Colonic mucosa (tissue), 4 donors: ENCODE data around the gene ARHGEF10L. TPM values are rescaled to one million over a fixed set of nuclear protein-coding genes. Genes with fewer than 3 reads are reported as not detected.

ENCODE experiments used
- DNase-seq: peaks from one replicate; pipeline ENCODE4 v3.0.0-alpha.2; 2020
- H3K27ac ChIP-seq: fragments of 200-600 bp; one replicate; pipeline ENCODE4 v1.8.0; 2021
- H3K27me3 ChIP-seq: fragments of 200-600 bp; one replicate; pipeline ENCODE4 v1.8.0; 2021
- H3K36me3 ChIP-seq: fragments of 200-600 bp; one replicate; pipeline ENCODE4 v1.8.0; 2021
- H3K4me1 ChIP-seq: fragments of 200-600 bp; one replicate; pipeline ENCODE4 v1.8.0; 2021; ENCODE audit warnings: mild to moderate bottlenecking
- H3K4me3 ChIP-seq: fragments of 200-600 bp; one replicate; pipeline ENCODE4 v1.8.0; 2021
- H3K9ac ChIP-seq, 2 donors: one replicate each; pipeline ENCODE4 v1.7.0; 2013; ENCODE audit warnings: control low read depth in 2 of 2, low read depth in 2 of 2, low read length in 2 of 2
- H3K9me3 ChIP-seq: fragments of 200-600 bp; one replicate; pipeline ENCODE4 v1.8.0; 2021
- intact Hi-C: fragments of 100-400 bp; cut with DNase I; formaldehyde crosslinking; loops from one replicate; pipeline ENCODE4 v1.14.1; 2022
- total RNA-seq, 2 donors: library from RNA; stranded (reverse); fragmentation: NEBNext Ultra II Directional in 1 of 2; extraction: Animal tissue kit (Norgen Biotek cat#: 25700) in 1 of 2; gene quantifications; one replicate each; pipeline ENCODE4 v1.2.1, GENCODE V29; 2021
- TF ChIP-seq, protein P1 (sequence below): fragments of 200-600 bp; IDR thresholded peaks from one replicate; pipeline ENCODE4 v1.8.0; 2022; ENCODE audit warnings: antibody characterized with exemption, mild to moderate bottlenecking
- donor health status: healthy.
- donor health status: DM: no; HTN: no; CAD: no.
- donor health status: DM: no; HTN: no; CAD: no.

ARHGEF10L gene
- total RNA-seq, 2 donors from 2014 or later: 77.5 to 133 TPM

DNA sequence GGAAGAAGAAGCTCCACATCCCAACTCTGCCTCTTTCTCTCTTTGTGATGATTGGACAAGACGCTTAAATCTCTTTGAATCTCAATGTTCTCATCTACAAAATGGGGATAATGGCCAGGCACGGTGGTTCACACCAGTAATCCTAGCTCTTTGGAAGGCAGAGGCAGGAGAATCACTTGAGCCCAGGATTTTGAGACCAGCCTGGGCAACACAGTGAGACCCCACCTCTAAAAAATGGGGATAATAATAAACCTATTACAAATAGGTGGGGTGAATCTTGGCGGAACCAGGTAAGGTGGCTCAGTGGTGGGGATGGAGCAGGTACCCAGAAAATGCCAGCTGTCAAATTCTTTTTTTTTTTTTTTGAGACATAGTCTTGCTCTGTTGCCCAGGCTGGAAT is 29.4 kb upstream of the ARHGEF10L start:
- DNase-seq: no peak
- peak overlapping the region in 1 of 2 donors; percentile 51 for H3K9ac ChIP-seq
- no peak overlapping the region for H3K4me3 ChIP-seq
- no peaks in the 10 kb centered on the region for H3K27me3 ChIP-seq
- intact Hi-C loops: no loop called here
- no peak overlapping the region for H3K27ac ChIP-seq
- no peaks in the 10 kb centered on the region for H3K36me3 ChIP-seq
- no peaks in the 10 kb centered on the region for H3K4me1 ChIP-seq
- H3K9me3 ChIP-seq: no peaks in the 10 kb centered on the region
- TF ChIP-seq, protein P1, sequence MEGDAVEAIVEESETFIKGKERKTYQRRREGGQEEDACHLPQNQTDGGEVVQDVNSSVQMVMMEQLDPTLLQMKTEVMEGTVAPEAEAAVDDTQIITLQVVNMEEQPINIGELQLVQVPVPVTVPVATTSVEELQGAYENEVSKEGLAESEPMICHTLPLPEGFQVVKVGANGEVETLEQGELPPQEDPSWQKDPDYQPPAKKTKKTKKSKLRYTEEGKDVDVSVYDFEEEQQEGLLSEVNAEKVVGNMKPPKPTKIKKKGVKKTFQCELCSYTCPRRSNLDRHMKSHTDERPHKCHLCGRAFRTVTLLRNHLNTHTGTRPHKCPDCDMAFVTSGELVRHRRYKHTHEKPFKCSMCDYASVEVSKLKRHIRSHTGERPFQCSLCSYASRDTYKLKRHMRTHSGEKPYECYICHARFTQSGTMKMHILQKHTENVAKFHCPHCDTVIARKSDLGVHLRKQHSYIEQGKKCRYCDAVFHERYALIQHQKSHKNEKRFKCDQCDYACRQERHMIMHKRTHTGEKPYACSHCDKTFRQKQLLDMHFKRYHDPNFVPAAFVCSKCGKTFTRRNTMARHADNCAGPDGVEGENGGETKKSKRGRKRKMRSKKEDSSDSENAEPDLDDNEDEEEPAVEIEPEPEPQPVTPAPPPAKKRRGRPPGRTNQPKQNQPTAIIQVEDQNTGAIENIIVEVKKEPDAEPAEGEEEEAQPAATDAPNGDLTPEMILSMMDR: no peak

- TF ChIP-seq, protein P1: no peak
- DNase-seq: no peak
- intact Hi-C loops: no loop called here
- peak overlapping the region in 1 of 2 donors; percentile 51 for H3K9ac ChIP-seq
- H3K27me3 ChIP-seq: no peaks in the 10 kb centered on the region
- no peaks in the 10 kb centered on the region for H3K36me3 ChIP-seq
- H3K4me3 ChIP-seq: no peak overlapping the region
- no peaks in the 10 kb centered on the region for H3K9me3 ChIP-seq
- no peak overlapping the region for H3K27ac ChIP-seq
- H3K4me1 ChIP-seq: no peaks in the 10 kb centered on the region
Observed at GRCh38 chr1:17511188-17511587, 28.3 kb upstream of the ARHGEF10L start.

- no peaks in the 10 kb centered on the region for H3K27me3 ChIP-seq
- intact Hi-C loops: no loop called here
- H3K9ac ChIP-seq: peak overlapping the region; percentile 38 to 92
- H3K9me3 ChIP-seq: no peaks in the 10 kb centered on the region
- H3K4me3 ChIP-seq: no peak overlapping the region
- peak; percentile 83 for DNase-seq
- H3K4me1 ChIP-seq: peaks cover 6% of the 10 kb centered on the region
- TF ChIP-seq, protein P1: no peak
- H3K36me3 ChIP-seq: no peaks in the 10 kb centered on the region
- H3K27ac ChIP-seq: peak overlapping the region; percentile 91
Observed at GRCh38 chr1:17513131-17513530, 26.4 kb upstream of the ARHGEF10L start.

DNA sequence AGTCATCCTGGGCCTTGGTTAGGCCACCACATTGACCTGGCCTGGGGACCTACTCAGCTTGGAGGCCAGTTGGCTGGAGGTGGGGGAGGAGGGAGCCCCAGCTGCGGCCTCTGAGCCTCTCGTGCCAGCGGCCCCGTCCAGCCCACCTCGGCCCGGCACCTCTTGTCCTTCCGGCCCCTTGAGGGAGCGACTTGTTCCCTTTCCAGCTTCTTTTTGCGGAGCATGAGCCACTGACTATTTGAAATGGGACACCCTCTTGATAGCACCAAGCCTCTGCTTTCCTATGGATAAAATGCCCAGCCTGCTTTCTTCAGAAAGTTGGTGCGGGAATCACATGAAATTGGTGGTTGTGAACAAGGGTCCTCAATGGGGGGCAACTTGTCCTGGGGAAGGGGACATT is 24.7 kb upstream of the ARHGEF10L start:
- intact Hi-C loops: no loop called here
- H3K27me3 ChIP-seq: no peaks in the 10 kb centered on the region
- peak overlapping the region; percentile 91 for H3K27ac ChIP-seq
- H3K9me3 ChIP-seq: no peaks in the 10 kb centered on the region
- no peaks in the 10 kb centered on the region for H3K36me3 ChIP-seq
- no peak for DNase-seq
- H3K9ac ChIP-seq: peak overlapping the region; percentile 37 to 89
- no peak overlapping the region for H3K4me3 ChIP-seq
- H3K4me1 ChIP-seq: peaks cover 6% of the 10 kb centered on the region
- TF ChIP-seq, protein P1: no peak

- Histone ChIP-seq H3K27me3 (no peaks in the 10 kb centered on the region), H3K4me3 (no peak overlapping the region), H3K4me1 (peaks cover 6% of the 10 kb centered on the region), H3K36me3 (no peaks in the 10 kb centered on the region), H3K9ac (peak overlapping the region; percentile 57 to 78), H3K27ac (peak overlapping the region; percentile 91), H3K9me3 (no peaks in the 10 kb centered on the region)
- no peak for DNase-seq
- intact Hi-C loops: no loop called here
- TF ChIP-seq, protein P1: no peak
Observed at GRCh38 chr1:17515902-17516301, 23.6 kb upstream of the ARHGEF10L start.
